HG03460 (cell line): ENCODE results near the gene APPL2.
A peak's percentile ranks its signal among the peaks of the same experiment; 100 is the strongest.

Source experiments
- ATAC-seq: cut with Tn5 transposase; IDR thresholded peaks from one replicate; pipeline ENCODE4 v1.9.1; 2021; ENCODE audit not compliant: unreplicated experiment

Gene APPL2

GRCh38 chr12:105235732-105236476 lies at the start of gene APPL2:
Gene APPL2, minus strand, starts transcription at chr12:105236174. Its CDS starts 162 bp downstream, at chr12:105236012.
- ATAC-seq, result peak; percentile 93

DNA sequence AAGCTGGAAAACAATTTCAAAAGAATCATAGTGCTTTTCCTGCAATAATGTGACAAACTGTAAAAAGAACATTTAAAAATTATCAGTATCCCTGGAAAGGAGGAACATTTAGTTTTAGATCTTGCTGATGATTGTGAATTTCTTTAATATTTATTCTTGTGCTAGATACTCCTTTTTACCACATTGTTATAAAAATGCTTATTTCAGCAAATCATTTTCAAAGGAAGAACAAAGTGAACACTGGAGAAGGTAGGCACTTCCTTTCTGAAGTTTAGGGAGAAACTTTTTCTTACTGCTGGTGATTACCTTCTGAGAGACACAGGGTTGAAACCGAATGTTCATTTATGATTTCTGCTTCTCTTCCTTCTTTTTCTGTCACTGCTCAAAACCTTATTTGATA lies 49.4 kb upstream of the APPL2 start:
- ATAC-seq, result no peak

DNA sequence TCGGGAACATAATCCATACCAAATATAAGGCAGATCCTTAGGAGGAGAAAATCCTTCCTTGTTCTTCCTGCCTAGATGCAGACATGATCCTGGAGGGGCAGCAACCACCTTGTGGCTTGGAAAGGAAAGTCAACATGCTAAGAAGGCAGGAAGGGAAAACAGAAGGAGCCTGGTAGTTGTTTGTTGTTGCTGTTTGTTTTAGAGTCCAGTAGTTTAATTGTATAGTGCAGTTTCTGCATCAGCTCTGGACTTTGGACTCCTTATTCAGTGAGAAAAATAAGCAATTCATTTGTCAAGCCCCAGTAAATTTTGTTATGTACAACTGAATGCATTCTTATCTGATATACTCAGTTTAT lies 45.7 kb upstream of the APPL2 start:
- ATAC-seq, result no peak

- no peak for ATAC-seq
Observed at GRCh38 chr12:105280966-105281693, 45.2 kb upstream of the APPL2 start.

DNA sequence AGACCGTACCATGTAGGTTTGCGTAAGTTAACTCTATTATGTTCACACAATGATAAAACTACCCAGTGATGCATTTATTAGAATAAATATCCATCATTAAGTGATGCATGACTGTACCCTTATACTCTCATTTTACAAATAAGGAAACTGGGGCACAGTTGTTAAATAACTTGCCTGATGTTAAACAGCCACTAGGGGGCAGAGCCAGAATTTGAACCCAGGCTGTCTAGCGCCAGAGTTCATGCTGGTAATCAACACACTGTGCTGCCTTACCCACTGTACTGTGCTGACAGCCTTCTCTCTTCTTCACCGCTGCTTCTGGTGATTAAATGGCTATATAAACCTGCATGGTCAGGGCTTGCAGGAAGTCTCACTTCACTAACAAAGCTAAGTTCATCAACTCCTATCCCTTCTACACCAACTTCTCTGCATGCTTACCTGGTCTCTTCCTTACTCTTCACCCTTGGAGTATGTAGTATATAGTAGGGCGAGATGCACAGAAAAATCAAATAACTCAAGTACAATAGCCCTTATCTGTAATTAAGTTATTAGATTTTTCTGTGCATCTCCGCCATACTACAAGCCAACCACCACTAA lies 43.6 kb upstream of the APPL2 start:
- ATAC-seq, result no peak

- no peak for ATAC-seq
Observed at GRCh38 chr12:105278043-105278697, 42.2 kb upstream of the APPL2 start.

- ATAC-seq, result no peak
Observed at GRCh38 chr12:105275997-105276733, 40.2 kb upstream of the APPL2 start.

- no peak for ATAC-seq
Observed at GRCh38 chr12:105274571-105274970, 38.6 kb upstream of the APPL2 start.

DNA sequence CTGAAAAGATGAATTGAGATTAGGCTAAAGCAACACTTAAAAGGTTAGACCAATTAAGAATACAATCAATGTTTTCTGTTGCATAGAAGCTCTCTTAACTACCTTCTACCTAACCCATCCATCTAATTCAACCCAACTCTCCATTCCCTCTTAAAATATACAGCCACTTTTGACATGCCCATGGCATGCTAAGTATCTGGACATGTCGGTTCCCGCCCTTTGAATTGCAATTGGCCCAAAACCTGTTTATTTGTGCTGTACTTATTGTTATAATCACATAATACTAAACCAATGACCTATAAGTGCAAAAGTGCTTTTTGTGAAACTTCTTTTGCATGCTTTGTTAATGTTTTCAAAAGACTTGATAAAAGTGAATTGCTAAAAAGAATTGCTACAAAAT lies 37.6 kb upstream of the APPL2 start:
- no peak for ATAC-seq

GRCh38 chr12:105272814-105273416 lies 36.9 kb upstream of the APPL2 start:
- ATAC-seq, result no peak

DNA sequence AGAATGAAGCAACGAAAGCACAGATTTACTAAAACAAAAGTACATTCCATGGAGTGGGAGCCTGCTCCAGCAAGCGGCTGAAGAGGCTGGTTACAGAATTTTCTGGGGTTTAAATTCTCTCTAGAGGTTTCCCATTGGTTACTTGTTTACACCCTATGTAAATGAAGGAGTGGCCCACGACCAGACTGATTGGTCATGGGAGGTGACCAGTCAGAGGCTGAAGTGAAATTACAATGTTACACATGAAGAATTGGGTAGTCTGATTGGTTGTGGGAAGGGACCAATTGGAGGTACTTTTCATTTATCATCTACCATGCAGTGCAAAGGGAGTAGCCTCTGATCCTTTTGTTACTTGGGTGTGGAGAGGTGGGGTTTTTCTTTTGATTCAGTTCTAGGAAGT lies 36.2 kb upstream of the APPL2 start:
- ATAC-seq, result no peak

- ATAC-seq, result no peak
Observed at GRCh38 chr12:105271364-105271763, 35.4 kb upstream of the APPL2 start.

DNA sequence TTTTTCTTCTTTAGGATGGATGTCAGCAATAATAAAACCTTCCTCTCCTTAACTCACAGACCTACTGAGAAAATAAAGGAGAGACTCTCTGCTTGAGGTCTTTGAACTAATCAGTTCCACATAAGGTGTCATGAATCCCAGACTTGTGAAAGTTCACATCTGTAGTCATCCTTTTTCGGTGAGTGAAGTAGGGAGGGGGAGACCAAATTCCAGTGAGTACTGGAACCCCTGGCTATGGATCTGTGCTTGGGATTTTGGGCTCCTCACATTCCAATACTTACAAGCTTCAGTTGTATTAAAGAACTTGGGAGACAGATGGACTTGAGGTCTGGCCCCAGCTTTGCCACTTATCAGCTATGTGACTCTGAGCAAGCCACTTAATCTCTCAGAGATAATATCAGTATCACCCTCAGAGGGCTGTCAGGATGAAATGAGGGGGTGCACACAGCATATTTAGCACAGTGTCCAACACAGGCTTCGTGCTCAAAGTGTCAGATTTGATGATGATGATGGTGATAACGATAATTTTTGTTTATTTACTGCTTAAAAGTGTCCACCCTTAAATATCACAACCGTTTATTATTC lies 34.8 kb upstream of the APPL2 start:
- no peak for ATAC-seq

- no peak for ATAC-seq
Observed at GRCh38 chr12:105267711-105268110, 31.7 kb upstream of the APPL2 start.

DNA sequence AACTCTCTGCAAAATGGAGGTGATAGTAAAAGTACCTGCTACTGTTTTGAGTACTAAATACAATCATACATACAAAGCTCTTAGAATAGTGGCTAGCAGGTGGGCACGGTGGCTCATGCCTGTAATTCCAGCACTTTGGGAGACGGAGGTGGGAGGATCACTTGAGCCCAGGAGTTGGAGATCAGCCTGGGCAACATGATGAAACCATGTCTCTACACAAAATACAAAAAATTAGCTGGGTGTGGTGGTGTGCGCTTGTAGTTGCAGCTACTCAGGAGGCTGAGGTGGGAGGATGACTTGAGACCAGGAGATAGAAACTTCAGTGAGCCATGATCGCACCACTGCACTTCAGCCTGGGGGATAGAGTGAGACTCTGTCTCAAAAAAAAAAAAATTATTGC lies 28.8 kb upstream of the APPL2 start:
- no peak for ATAC-seq

GRCh38 chr12:105262461-105263184 lies 26.6 kb upstream of the APPL2 start:
- ATAC-seq, result no peak

GRCh38 chr12:105261010-105261409 lies 25.0 kb upstream of the APPL2 start:
- no peak for ATAC-seq

DNA sequence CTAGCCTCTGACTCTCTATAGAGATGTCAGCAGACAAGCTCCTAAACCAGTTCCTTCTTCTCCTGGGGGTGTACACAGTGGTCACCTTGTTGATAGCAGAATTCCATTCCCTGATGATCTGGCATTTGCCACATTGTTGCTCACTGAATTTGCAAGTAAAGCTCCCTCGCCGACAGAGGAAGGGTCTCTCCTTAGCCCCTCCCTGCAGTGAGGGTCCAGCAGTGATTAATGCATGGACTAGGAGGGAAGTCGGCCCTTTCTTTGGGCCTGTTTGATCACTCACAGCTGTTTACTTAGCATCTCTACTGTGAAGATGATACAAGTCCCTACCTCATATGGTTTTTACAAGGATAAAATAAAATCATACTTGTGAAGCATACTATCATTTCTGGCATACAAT lies 23.3 kb upstream of the APPL2 start:
- no peak for ATAC-seq

- ATAC-seq, result no peak
Observed at GRCh38 chr12:105257321-105257728, 21.4 kb upstream of the APPL2 start.

GRCh38 chr12:105256921-105257320 lies 20.9 kb upstream of the APPL2 start:
- no peak for ATAC-seq
